HL-60 (cell line): ENCODE results near the gene ARHGAP30.

Source experiments
- DNase-seq, 2 experiments: peaks; one replicate each; pipeline ENCODE4 v3.0.0-alpha.2; 2010 to 2020; ENCODE audit warnings: low read depth in 1 of 2, low spot score in 1 of 2
- H3K27ac ChIP-seq: fragments of 250-450 bp; sonication (Bioruptor Pico); replicated peaks from 2 replicates; pipeline ENCODE4 v1.5.1; 2020; ENCODE audit warnings: mild to moderate bottlenecking, moderate library complexity
- H3K27me3 ChIP-seq: fragments of 250-450 bp; sonication (Bioruptor Pico); 2 replicates; pipeline ENCODE4 v1.5.1; 2021; ENCODE audit warnings: mild to moderate bottlenecking, moderate library complexity; ENCODE audit not compliant: insufficient read depth, poor library complexity, severe bottlenecking
- H3K4me3 ChIP-seq: replicated peaks from 2 replicates; pipeline ENCODE4 v1.5.1; 2011; ENCODE audit warnings: mild to moderate bottlenecking, control low read depth, low read length; ENCODE audit not compliant: insufficient read depth
- GABPA ChIP-seq: IDR thresholded peaks from 2 replicates; pipeline ENCODE4 v1.6.1; 2012; ENCODE audit warnings: low read depth
- POLR2AphosphoS5 ChIP-seq: IDR thresholded peaks from 2 replicates; pipeline ENCODE4 v1.6.1; 2012; ENCODE audit warnings: low read depth
- REST ChIP-seq: IDR thresholded peaks from 2 replicates; pipeline ENCODE4 v1.6.1; 2012; ENCODE audit warnings: low read depth; ENCODE audit not compliant: insufficient replicate concordance
- SPI1 ChIP-seq: IDR thresholded peaks from 2 replicates; pipeline ENCODE4 v1.6.1; 2012; ENCODE audit warnings: low read depth, mild to moderate bottlenecking, borderline replicate concordance
- TF ChIP-seq, protein P1 (sequence below): IDR thresholded peaks from one replicate; pipeline ENCODE4 v1.5.1; 2011; ENCODE audit warnings: low read length, control low read depth, inconsistent platforms; ENCODE audit not compliant: insufficient read depth

ARHGAP30 gene

GRCh38 chr1:161077426-161077825 lies 7.7 kb upstream of the ARHGAP30 start:
- no peak overlapping the region for H3K27ac ChIP-seq
- H3K27me3 ChIP-seq, result no peaks in the 10 kb centered on the region
- H3K4me3 ChIP-seq, result no peak overlapping the region
- DNase-seq, result no peak
- no peak for TF ChIP-seq REST
- no peak for TF ChIP-seq SPI1
- TF ChIP-seq POLR2AphosphoS5, result no peak
- TF ChIP-seq, protein P1, sequence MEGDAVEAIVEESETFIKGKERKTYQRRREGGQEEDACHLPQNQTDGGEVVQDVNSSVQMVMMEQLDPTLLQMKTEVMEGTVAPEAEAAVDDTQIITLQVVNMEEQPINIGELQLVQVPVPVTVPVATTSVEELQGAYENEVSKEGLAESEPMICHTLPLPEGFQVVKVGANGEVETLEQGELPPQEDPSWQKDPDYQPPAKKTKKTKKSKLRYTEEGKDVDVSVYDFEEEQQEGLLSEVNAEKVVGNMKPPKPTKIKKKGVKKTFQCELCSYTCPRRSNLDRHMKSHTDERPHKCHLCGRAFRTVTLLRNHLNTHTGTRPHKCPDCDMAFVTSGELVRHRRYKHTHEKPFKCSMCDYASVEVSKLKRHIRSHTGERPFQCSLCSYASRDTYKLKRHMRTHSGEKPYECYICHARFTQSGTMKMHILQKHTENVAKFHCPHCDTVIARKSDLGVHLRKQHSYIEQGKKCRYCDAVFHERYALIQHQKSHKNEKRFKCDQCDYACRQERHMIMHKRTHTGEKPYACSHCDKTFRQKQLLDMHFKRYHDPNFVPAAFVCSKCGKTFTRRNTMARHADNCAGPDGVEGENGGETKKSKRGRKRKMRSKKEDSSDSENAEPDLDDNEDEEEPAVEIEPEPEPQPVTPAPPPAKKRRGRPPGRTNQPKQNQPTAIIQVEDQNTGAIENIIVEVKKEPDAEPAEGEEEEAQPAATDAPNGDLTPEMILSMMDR, result no peak
- no peak for TF ChIP-seq GABPA

DNA sequence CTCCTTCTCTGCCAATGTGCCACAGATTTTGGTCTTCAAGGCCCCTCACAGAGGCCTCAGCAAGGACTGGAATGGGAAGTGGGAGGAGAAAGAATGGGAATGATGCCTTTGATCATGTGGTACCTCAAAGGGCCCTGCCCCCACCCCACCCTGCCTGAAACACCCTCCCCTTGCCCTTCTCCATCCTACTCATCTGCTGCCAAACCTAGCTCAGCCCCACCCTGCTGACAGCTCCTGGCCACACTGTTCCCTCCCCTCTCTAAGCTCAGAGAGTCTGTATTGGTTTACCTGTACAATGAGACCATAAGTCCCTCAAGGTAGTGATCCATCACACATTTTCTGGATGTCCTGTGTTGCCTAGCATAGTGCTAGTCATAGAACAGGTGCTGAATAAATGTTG lies 6.7 kb upstream of the ARHGAP30 start:
- TF ChIP-seq SPI1 (no peak), POLR2AphosphoS5 (no peak), REST (no peak), GABPA (no peak)
- TF ChIP-seq, protein P1, result no peak
- Histone ChIP-seq H3K27me3 (no peaks in the 10 kb centered on the region), H3K4me3 (no peak overlapping the region), H3K27ac (no peak overlapping the region)
- DNase-seq, result no peak

DNA sequence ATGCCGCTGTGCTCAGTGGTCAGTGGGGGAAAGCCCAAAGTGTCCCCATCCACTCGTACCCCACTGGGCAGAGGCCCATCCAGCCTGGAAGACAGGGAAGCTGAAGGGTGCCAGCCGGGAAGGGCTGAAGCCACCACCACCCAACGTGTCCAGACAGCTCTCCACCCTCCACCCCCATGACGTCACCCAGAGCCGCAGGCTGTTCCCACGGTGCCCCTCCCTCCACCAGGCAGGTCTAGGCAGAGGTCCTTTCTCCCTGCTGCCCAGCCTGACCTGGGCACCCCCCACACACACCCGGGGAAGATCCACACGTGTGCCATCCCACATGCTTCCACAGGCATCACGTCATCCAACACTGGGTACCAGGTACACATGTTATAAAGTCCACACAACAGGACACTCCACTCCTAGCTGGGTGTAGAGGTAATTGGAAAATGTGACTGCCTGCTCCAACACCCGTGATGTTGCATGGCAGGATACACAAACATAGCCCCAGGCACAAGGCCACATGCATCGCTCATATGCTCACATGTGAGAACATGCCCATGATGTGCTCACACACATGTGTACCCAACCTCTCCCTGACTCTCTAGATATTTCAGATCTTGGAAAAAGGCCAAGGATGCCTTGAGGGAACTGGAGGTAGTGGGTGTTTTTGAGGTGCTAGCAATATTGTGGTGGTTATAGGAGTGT lies 5.1 kb upstream of the ARHGAP30 start:
- Histone ChIP-seq H3K27me3 (no peaks in the 10 kb centered on the region), H3K4me3 (no peak overlapping the region), H3K27ac (no peak overlapping the region)
- DNase-seq, result no peak
- TF ChIP-seq REST, result no peak
- no peak for TF ChIP-seq POLR2AphosphoS5
- TF ChIP-seq, protein P1, result no peak
- TF ChIP-seq SPI1, result no peak
- no peak for TF ChIP-seq GABPA
